ENCODE results near the gene SOX15.
A peak's percentile ranks its signal among the peaks of the same experiment; 100 is the strongest.
"Not testable (repeated sequence)": the region's sequence is repeated elsewhere in the genome, so short reads cannot be mapped to it uniquely, and the experiment has no call there.

SOX15 gene

GRCh38 chr17:7606280-7606679 lies 16.4 kb upstream of the SOX15 start:
- peak; percentile 5 for DNase-seq

- not testable (repeated sequence) for DNase-seq
Measured at GRCh38 chr17:7597561-7597960, 7.7 kb upstream of the SOX15 start.

- DNase-seq, result no peak
Measured at GRCh38 chr17:7593296-7593695, 3.4 kb upstream of the SOX15 start.

- DNase-seq, result no peak
Measured at GRCh38 chr17:7592422-7593021, 2.6 kb upstream of the SOX15 start.

GRCh38 chr17:7591596-7591995 lies 1.7 kb upstream of the SOX15 start:
- DNase-seq, result no peak

- DNase-seq, result no peak
Measured at GRCh38 chr17:7590743-7591142, 849 bp upstream of the SOX15 start.

- peak; percentile 70 for DNase-seq
Measured at GRCh38 chr17:7589204-7589868, 558 bp downstream of the SOX15 start.

- DNase-seq, result no peak
Measured at GRCh38 chr17:7588553-7589203, 1.2 kb downstream of the SOX15 start.

GRCh38 chr17:7587420-7588151 lies 2.3 kb downstream of the SOX15 start:
- DNase-seq, result no peak

- peak; percentile 20 for DNase-seq
Measured at GRCh38 chr17:7586673-7587419, 3.0 kb downstream of the SOX15 start.

GRCh38 chr17:7583253-7584109 lies 6.4 kb downstream of the SOX15 start, which contains the start of gene MPDU1:
Gene MPDU1 (plus strand): TSS chr17:7583852. CDS start chr17:7583863, 11 bp downstream.
- DNase-seq, result peak; percentile 98

- DNase-seq, result no peak
Measured at GRCh38 chr17:7582396-7583252, 7.3 kb downstream of the SOX15 start.

GRCh38 chr17:7580604-7581575 lies 9.0 kb downstream of the SOX15 start:
- no peak for DNase-seq

GRCh38 chr17:7579834-7580603 lies 9.9 kb downstream of the SOX15 start:
- no peak for DNase-seq

GRCh38 chr17:7579001-7579833 lies 10.7 kb downstream of the SOX15 start, which contains the start of gene CD68:
Gene CD68 (plus strand): TSS chr17:7579638. CDS start chr17:7579678, 40 bp downstream.
- DNase-seq, result peak; percentile 54

GRCh38 chr17:7577327-7578199 lies 12.3 kb downstream of the SOX15 start:
- no peak for DNase-seq

Data from NCI-H2171 treated with DMSO at 0.1 percent for 48 hours (cell line).